H1 (cell line): Measurements from ENCODE around the gene OR10H1. TPM values are rescaled to one million over a fixed set of nuclear protein-coding genes. Genes with fewer than 3 reads are reported as not detected.

Experiments
- polyA plus RNA-seq, 7 experiments: library from polyadenylated mRNA; depleted of rRNA in 3 of 7; stranded (reverse) in 5 of 7; unstranded in 2 of 7; fragments of >200 nt in 5 of 7; fragments of 200-250 nt in 2 of 7; gene quantifications; 1 replicate in 5 of 7; 2 replicates in 1 of 7; 4 replicates in 1 of 7; pipeline versions ENCODE4 v1.2.1 to v1.2.3, GENCODE V29; 2011 to 2013; ENCODE audit warnings: missing spikeins in 2 of 7, mixed read lengths in 2 of 7
- total RNA-seq: library from RNA; stranded (reverse); fragmentation: NEBNext Ultra II Directional; extraction: Animal tissue kit (Norgen Biotek cat#: 25700); gene quantifications from 2 replicates; pipeline ENCODE4 v1.2.1, GENCODE V29; 2021

The OR10H1 gene
- total and polyA plus RNA-seq, 2 of the 8 experiments (the other 6 are each of a cell fraction or from before 2014, with no cell fraction given): not detected

Other genes starting within 250 kb of the OR10H1 start
- not detected in 2 replicates for gene CYP4F8, start 200.4 kb downstream of the OR10H1 start, total RNA-seq
- not detected in 2 replicates for gene CYP4F8, start 200.4 kb downstream of the OR10H1 start, polyA plus RNA-seq (2011; rRNA removed)
- not detected in 2 replicates for gene CYP4F3, start 174.8 kb downstream of the OR10H1 start, total RNA-seq
- gene CYP4F3, start 174.8 kb downstream of the OR10H1 start, polyA plus RNA-seq (2011; rRNA removed): not detected in 2 replicates
- gene CYP4F12, start 142.6 kb downstream of the OR10H1 start, total RNA-seq: not detected in 2 replicates
- not detected in 2 replicates for gene CYP4F12, start 142.6 kb downstream of the OR10H1 start, polyA plus RNA-seq (2011; rRNA removed)
- gene OR10H2, start 87.6 kb downstream of the OR10H1 start, total RNA-seq: not detected in 2 replicates
- not detected in 2 replicates for gene OR10H2, start 87.6 kb downstream of the OR10H1 start, polyA plus RNA-seq (2011; rRNA removed)
- not detected in 2 replicates for gene OR10H3, start 77.7 kb downstream of the OR10H1 start, total RNA-seq
- gene OR10H3, start 77.7 kb downstream of the OR10H1 start, polyA plus RNA-seq (2011; rRNA removed): not detected in 2 replicates
- gene OR10H5, start 28.0 kb downstream of the OR10H1 start, total RNA-seq: not detected in 2 replicates
- gene OR10H5, start 28.0 kb downstream of the OR10H1 start, polyA plus RNA-seq (2011; rRNA removed): not detected in 2 replicates
- gene CYP4F2, start 82.4 kb upstream of the OR10H1 start, total RNA-seq: not detected in 2 replicates
- gene CYP4F2, start 82.4 kb upstream of the OR10H1 start, polyA plus RNA-seq (2011; rRNA removed): not detected in 2 replicates
- not detected in 2 replicates for gene CYP4F11, start 118.9 kb upstream of the OR10H1 start, total RNA-seq
- not detected in 2 replicates for gene CYP4F11, start 118.9 kb upstream of the OR10H1 start, polyA plus RNA-seq (2011; rRNA removed)
- not detected in 2 replicates for gene OR10H4, start 133.3 kb upstream of the OR10H1 start, total RNA-seq
- not detected in 2 replicates for gene OR10H4, start 133.3 kb upstream of the OR10H1 start, polyA plus RNA-seq (2011; rRNA removed)